ENCODE data around the gene SNX33.

DNA sequence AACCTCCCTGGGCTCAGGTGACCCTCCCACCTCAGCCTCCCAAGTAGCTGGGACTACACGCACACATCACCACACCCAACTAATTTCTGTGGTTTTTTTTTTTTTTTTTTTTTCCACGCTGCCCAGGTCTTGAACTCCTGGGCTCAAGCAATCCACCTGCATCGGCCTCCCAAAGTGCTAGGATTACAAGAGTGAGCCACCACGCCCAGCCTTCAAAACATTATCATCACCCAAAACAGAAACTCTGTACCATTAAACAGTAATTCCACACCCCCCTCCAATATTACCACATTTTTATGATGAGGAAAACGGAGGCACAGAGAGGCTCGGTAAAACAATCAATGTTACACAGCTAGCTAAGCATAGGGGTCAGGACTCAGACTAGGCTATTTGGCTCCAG, 11.7 kb upstream of the SNX33 start:
- TF ChIP-seq, protein P1, sequence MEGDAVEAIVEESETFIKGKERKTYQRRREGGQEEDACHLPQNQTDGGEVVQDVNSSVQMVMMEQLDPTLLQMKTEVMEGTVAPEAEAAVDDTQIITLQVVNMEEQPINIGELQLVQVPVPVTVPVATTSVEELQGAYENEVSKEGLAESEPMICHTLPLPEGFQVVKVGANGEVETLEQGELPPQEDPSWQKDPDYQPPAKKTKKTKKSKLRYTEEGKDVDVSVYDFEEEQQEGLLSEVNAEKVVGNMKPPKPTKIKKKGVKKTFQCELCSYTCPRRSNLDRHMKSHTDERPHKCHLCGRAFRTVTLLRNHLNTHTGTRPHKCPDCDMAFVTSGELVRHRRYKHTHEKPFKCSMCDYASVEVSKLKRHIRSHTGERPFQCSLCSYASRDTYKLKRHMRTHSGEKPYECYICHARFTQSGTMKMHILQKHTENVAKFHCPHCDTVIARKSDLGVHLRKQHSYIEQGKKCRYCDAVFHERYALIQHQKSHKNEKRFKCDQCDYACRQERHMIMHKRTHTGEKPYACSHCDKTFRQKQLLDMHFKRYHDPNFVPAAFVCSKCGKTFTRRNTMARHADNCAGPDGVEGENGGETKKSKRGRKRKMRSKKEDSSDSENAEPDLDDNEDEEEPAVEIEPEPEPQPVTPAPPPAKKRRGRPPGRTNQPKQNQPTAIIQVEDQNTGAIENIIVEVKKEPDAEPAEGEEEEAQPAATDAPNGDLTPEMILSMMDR (IDR thresholded peaks at IDR 0.05) = no peak
- no peak for TF ChIP-seq POLR2A (IDR thresholded peaks at IDR 0.05)

All from adrenal gland (tissue), 5 donors.